IPS DF 4.7 (cell line): Measurements from ENCODE around the gene CRISP1.
"Not testable (repeated sequence)": the region's sequence is repeated elsewhere in the genome, so short reads cannot be mapped to it uniquely, and the experiment has no call there.

Source experiments
- DNase-seq: peaks from one replicate; pipeline ENCODE4 v3.0.0-alpha.2; 2013; ENCODE audit warnings: low spot score; ENCODE audit errors: extremely low read depth

The CRISP1 gene

GRCh38 chr6:49866485-49866943, at the start of gene CRISP1:
TSS of gene CRISP1 (minus strand) at chr6:49866535. CDS start at chr6:49857400, 9,135 bp downstream.
- no peak for DNase-seq

GRCh38 chr6:49915035-49915434, 48.7 kb upstream of the CRISP1 start:
- no peak for DNase-seq

- no peak for DNase-seq
Measured at GRCh38 chr6:49913636-49914375, 47.5 kb upstream of the CRISP1 start.

GRCh38 chr6:49912196-49912595, 45.9 kb upstream of the CRISP1 start:
- DNase-seq = no peak

GRCh38 chr6:49911252-49911651, 44.9 kb upstream of the CRISP1 start:
- DNase-seq = no peak

- DNase-seq = no peak
Measured at GRCh38 chr6:49909563-49909962, 43.2 kb upstream of the CRISP1 start.

GRCh38 chr6:49906526-49906925, 40.2 kb upstream of the CRISP1 start:
- no peak for DNase-seq

GRCh38 chr6:49905296-49905695, 39.0 kb upstream of the CRISP1 start:
- DNase-seq = no peak

GRCh38 chr6:49902856-49903255, 36.5 kb upstream of the CRISP1 start:
- DNase-seq = no peak

- DNase-seq = no peak
Measured at GRCh38 chr6:49898904-49899566, 32.7 kb upstream of the CRISP1 start.

GRCh38 chr6:49895553-49895952, 29.2 kb upstream of the CRISP1 start:
- DNase-seq = not testable (repeated sequence)

GRCh38 chr6:49892280-49892679, 25.9 kb upstream of the CRISP1 start:
- no peak for DNase-seq

- DNase-seq = no peak
Measured at GRCh38 chr6:49890988-49891387, 24.7 kb upstream of the CRISP1 start.

GRCh38 chr6:49888742-49889431, 22.6 kb upstream of the CRISP1 start:
- no peak for DNase-seq

- DNase-seq = no peak
Measured at GRCh38 chr6:49868951-49869529, 2.7 kb upstream of the CRISP1 start.

- no peak for DNase-seq
Measured at GRCh38 chr6:49856282-49856681, 10.1 kb downstream of the CRISP1 start.

GRCh38 chr6:49855221-49855620, 11.1 kb downstream of the CRISP1 start:
- DNase-seq = no peak

GRCh38 chr6:49852975-49853374, 13.4 kb downstream of the CRISP1 start:
- DNase-seq = no peak

- no peak for DNase-seq
Measured at GRCh38 chr6:49849213-49849907, 17.0 kb downstream of the CRISP1 start.

- DNase-seq = no peak
Measured at GRCh38 chr6:49847673-49848072, 18.7 kb downstream of the CRISP1 start.

- no peak for DNase-seq
Measured at GRCh38 chr6:49847014-49847413, 19.3 kb downstream of the CRISP1 start.
